ENCODE measurements around the gene XXYLT1. TPM values are rescaled to one million over a fixed set of nuclear protein-coding genes. Genes with fewer than 3 reads are reported as not detected.

Gene XXYLT1
- total RNA-seq, 1 experiment from 2014 or later: 29.4 TPM

GRCh38 chr3:195104340-195104739, 166.6 kb downstream of the XXYLT1 start:
- no peak for DNase-seq (ENCODE audit: low read depth)
- in situ Hi-C loops (cut with HindIII; ENCODE audit: low pct_unique_long_range_greater_than_20kb, low sequenced_read_pairs): no loop called here

DNA sequence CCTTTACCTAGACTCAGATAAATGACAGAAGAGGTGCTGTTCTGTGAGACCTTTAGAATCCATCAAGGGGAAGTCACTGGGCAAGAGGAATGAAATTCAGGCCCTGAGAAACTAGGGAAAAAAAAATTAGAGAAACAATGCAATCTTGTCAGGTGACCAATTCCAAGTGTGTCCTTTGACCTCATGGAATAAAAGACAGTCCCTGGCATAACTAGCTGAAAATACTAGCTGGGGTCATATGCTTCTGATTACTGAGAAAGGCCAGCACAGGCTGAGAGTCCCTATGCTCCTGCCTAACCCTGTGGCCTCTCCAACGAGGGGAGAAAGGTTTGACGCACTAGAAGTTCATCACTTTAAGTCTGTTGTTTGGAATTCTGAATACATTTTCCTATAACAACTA, 167.3 kb downstream of the XXYLT1 start:
- in situ Hi-C loops (cut with HindIII; ENCODE audit: low pct_unique_long_range_greater_than_20kb, low sequenced_read_pairs): no loop called here
- DNase-seq (ENCODE audit: low read depth): no peak

DNA sequence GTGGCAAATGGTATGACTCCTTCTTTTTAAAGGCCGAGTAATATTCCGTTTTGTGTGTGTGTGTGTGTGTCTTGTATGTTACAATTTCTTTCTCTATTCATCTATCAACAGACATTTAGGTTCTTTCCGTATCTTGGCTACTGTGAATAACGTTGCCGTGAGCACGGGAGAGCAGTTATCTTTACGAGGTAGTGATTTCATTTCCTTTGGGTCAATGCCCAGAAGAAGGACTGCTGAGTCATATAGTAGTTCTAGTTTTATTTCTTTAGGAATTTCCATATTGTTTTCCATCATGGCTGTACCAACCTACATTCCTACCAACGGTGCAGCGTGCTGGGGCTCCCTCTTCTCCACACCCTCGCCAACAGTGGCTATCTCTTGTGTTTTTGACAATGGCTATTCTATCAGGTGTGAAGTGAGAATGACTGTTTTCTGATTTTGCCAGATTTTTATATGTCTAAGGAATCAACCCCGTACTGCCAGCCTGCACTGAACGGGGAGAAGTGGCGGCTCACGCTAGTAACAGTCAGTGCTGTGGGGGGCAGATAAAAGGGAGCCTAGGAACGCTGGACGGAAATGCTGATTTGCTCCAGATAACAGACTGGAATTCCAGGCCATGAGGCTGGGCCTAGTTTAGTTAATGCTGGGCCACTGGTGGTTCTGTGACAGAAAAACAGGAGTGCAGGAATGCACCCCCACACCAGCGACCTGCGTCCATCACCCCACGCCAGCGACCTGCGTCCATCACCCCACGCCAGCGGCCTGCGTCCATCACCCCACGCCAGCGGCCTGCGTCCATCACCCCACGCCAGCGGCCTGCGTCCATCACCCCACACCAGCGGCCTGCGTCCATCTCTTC, 168.1 kb downstream of the XXYLT1 start:
- in situ Hi-C loops (cut with HindIII; ENCODE audit: low pct_unique_long_range_greater_than_20kb, low sequenced_read_pairs): no loop called here

GRCh38 chr3:195101927-195102608, 168.9 kb downstream of the XXYLT1 start:
- in situ Hi-C loops (cut with HindIII; ENCODE audit: low pct_unique_long_range_greater_than_20kb, low sequenced_read_pairs): no loop called here
- no peak for DNase-seq (ENCODE audit: low read depth)

More for the DNA sequence above, 168.1 kb downstream of the XXYLT1 start:
- DNase-seq (ENCODE audit: low read depth): peak; percentile 82

DNA sequence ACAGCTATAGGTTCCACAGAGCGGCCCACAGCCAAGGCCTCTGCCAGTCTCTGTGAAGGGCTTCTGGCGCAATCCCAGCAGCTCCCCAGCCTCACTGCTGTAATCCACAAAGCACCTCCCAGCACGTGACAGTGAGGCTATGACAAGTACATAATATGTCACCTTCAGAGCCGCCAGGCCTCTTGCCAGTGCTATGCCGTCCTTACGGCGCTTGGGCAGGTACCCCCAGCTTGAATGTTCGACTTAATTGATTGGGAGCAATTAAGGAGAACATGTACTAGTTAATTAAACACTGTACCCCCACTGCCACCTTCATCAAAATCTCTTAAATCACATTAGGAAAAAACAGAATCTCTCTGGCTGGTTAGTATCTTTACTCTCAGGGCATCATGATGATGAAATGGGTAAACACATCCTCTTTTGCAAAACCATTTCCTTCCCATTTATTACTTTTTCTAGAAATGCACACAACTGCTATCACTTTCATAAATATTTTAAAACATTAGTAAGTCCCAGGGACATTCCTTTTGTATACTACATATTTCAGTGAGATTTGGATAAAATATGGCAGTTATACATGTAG, 169.9 kb downstream of the XXYLT1 start:
- no peak for DNase-seq (ENCODE audit: low read depth)
- in situ Hi-C loops (cut with HindIII; ENCODE audit: low pct_unique_long_range_greater_than_20kb, low sequenced_read_pairs): no loop called here

DNA sequence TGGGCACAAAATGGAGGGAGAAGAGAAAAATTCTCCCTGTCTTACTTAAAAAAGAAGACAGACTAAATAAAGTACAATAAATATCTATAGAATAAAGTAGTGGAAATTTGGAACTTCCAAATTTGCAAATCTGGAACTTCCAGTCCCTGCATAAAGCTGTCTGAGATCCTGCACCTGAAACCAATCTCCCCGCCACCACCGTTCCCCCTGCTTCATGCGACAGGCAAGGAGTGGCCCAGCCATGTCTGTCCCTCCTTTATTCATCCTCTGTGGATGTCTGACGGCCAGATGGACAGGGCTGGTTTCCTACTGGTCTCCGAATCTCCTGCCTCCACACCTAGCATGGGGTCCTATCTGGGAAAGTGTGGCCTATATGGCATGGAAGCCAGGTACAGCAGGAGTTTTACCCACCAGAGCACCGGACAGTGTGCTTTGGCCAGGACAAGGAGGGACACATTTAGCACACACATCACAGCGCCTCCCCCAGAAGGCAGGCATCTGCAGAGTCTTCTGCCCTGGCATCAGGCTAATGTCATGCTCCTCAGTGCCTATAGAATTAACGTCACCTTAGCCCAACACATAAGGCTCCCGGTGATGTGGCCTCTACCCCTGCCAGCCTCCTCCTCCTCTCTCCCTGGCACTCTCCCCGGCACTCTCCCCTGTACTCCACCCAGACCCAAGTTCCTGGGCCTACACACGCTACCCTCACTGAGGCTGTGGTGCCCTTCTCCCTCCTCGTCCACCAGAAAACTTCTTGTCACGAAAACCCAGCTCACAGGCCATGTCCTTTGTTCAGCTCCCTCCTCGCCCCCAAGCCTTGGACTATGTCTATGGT, 170.8 kb downstream of the XXYLT1 start:
- no peak for DNase-seq (ENCODE audit: low read depth)
- in situ Hi-C loops (cut with HindIII; ENCODE audit: low pct_unique_long_range_greater_than_20kb, low sequenced_read_pairs): no loop called here

- no peak for DNase-seq (ENCODE audit: low read depth)
- in situ Hi-C loops (cut with HindIII; ENCODE audit: low pct_unique_long_range_greater_than_20kb, low sequenced_read_pairs): no loop called here
Observed at GRCh38 chr3:195098741-195099525, 172.0 kb downstream of the XXYLT1 start.

- in situ Hi-C loops (cut with HindIII; ENCODE audit: low pct_unique_long_range_greater_than_20kb, low sequenced_read_pairs): no loop called here
- no peak for DNase-seq (ENCODE audit: low read depth)
Observed at GRCh38 chr3:195097331-195098255, 173.4 kb downstream of the XXYLT1 start.

DNA sequence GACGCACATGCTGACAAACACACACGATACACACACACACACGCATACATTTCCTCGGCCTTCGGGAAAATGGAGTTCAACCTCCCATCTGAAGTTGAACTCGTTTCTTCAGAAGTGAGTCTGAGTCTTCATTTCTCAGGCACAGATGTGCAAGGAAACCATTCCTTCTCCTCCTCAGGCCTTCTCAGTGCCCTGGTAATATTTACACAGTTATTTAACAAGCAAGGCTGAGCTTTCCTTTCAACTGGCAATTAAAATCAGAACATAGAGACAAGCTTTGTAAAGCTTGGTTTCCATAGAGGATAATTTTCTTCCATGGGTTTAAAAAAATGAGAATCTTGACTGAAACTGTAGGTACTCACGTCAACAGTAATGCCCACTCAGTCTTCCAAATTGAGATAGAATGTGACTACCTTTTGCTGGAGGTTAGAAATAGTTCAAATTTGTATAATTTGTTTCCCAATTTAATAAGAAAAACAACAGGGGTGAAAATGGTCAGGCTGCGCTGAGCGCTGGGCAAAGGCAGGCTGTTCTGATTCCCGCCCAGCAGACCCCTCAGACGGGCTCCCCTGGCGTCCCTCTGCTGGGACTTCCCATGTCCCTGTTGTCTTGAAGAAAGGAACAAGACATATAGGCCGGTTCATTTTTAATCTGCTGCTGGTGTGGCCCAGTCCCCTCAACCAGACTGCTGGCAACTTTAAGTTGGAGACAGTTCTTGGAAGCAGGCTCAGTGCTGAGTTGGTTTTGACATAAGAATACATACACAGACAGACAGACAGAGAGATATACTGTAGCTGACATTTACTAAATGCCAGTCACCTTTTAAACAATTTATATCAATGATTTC, 174.3 kb downstream of the XXYLT1 start:
- in situ Hi-C loops (cut with HindIII; ENCODE audit: low pct_unique_long_range_greater_than_20kb, low sequenced_read_pairs): no loop called here
- no peak for DNase-seq (ENCODE audit: low read depth)

- DNase-seq (ENCODE audit: low read depth): no peak
- in situ Hi-C loops (cut with HindIII; ENCODE audit: low pct_unique_long_range_greater_than_20kb, low sequenced_read_pairs): no loop called here
Observed at GRCh38 chr3:195096053-195096452, 174.9 kb downstream of the XXYLT1 start.

DNA sequence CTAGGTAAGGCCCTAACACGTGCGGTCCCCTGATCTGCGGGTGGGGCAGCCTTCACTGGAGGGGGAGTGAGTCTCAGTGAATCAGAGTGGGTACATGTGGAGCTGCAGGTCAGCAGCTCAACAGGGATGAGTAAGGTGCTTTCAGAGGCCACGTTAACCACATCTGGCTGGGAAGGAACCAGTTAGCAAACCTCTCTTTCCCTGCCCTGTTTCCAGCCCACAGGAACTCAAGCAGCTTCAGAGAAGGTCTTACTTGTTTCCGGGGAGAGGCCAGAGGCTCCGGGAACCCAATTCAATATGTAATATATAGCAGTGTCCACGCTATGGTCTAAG, 175.3 kb downstream of the XXYLT1 start:
- in situ Hi-C loops (cut with HindIII; ENCODE audit: low pct_unique_long_range_greater_than_20kb, low sequenced_read_pairs): no loop called here
- no peak for DNase-seq (ENCODE audit: low read depth)

DNA sequence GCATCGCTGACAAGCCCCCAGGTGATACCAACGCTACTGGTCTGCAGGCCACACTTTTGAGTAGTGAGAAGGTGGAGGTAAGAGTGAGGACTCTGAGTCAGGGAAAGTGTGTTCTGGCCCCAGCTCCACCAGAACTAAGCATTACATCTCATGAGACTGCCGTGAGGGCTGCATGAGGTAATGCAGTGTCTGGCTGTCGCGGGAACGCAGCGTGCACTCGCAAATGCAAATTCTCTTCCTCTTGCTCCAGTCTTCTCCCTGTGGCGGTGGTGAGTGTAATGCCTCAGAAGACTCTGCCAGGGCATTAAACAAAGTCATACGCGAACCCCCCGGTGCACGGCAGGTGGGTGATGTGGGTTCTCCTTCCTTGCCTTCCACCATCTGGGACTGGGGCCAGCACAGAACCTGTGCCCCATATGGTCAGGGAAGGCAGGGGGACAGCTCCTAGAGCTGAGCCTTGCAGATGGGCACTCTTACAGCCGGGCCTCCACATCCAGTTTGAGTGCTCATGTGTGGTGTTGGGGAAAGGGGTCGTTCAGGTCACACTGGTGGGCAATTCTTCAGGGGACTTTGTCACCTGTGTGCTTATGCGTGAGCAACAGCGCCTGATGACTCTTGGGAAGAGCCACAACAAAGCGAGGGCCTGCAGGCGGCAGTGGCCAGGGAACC, 175.8 kb downstream of the XXYLT1 start:
- in situ Hi-C loops (cut with HindIII; ENCODE audit: low pct_unique_long_range_greater_than_20kb, low sequenced_read_pairs): no loop called here
- no peak for DNase-seq (ENCODE audit: low read depth)

DNA sequence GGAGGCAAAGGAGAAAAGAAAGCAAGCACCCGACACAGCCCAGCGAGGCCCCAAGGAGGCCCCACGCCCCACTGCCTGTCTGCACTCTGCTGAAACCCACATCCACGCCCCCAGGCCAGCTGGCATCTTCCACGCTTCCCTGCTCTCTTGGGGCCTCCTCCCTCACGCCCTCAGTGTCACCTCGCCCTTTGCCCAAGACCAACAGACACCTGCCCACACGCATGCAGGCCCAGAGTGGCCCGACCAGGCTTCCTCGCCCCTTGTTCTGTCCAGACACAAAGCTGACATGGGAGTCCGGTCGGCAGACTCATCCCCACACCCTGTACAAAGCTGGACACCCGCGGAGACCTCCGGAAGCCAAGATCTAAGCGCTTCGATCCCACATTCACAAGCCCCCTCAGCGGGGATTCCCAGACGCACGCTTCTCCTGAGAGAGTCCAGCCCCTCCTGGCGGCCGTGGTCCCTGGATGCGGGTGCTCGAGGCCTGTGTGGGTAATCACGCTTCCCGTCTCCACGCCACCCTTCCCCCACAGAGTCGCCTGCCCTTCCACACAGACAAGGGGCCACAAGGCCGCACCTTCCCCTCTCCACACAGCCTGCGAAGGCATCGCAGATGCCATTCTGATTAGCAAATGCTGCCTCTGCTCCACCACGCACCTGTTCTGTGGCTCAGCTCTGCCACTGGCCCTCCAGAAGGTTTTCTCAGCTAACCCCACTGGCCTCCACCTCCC, 176.6 kb downstream of the XXYLT1 start:
- in situ Hi-C loops (cut with HindIII; ENCODE audit: low pct_unique_long_range_greater_than_20kb, low sequenced_read_pairs): no loop called here

GRCh38 chr3:195093731-195094130, 177.2 kb downstream of the XXYLT1 start:
- in situ Hi-C loops (cut with HindIII; ENCODE audit: low pct_unique_long_range_greater_than_20kb, low sequenced_read_pairs): no loop called here
- no peak for DNase-seq (ENCODE audit: low read depth)

More for the DNA sequence above, 176.6 kb downstream of the XXYLT1 start:
- peak; percentile 54 for DNase-seq (ENCODE audit: low read depth)
